Activated CD8-positive, alpha-beta T cell treated with anti-CD3 and anti-CD28 coated beads for 36 hours (primary cell): ENCODE measurements around the gene KCNMB4. TPM values are rescaled to one million over a fixed set of nuclear protein-coding genes. Genes with fewer than 3 reads are reported as not detected.

Source experiments
- ATAC-seq: fragments of 200-7000 bp; cut with Tn5 transposase; one replicate; pipeline ENCODE4 v1.10.0; 2021; ENCODE audit warnings: mild to moderate bottlenecking, moderate library complexity
- CTCF ChIA-PET: fragments of 350-600 bp; sonication (Branson Sonifier 250); formaldehyde crosslinking; loops from one replicate; lab custom pipeline; 2021; ENCODE audit warnings: antibody characterized with exemption; lab: Charles Lee
- POLR2A ChIA-PET: fragments of 350-600 bp; sonication (Branson Sonifier 250); formaldehyde crosslinking; loops from one replicate; lab custom pipeline; 2021; ENCODE audit warnings: antibody characterized with exemption; lab: Charles Lee
- DNase-seq: peaks from one replicate; pipeline ENCODE4 v3.0.0-alpha.2; 2020
- H3K27ac Mint-ChIP-seq: one replicate; pipeline ENCODE4 v1.8.0; 2021; ENCODE audit warnings: mild to moderate bottlenecking, mixed read lengths
- H3K27me3 Mint-ChIP-seq: one replicate; pipeline ENCODE4 v1.8.0; 2021; ENCODE audit warnings: mixed read lengths
- H3K36me3 Mint-ChIP-seq: one replicate; pipeline ENCODE4 v1.8.0; 2021; ENCODE audit warnings: low read depth, mixed read lengths
- H3K4me1 Mint-ChIP-seq: one replicate; pipeline ENCODE4 v1.8.0; 2021; ENCODE audit warnings: low read depth, mixed read lengths
- H3K4me3 Mint-ChIP-seq: one replicate; pipeline ENCODE4 v1.8.0; 2021; ENCODE audit warnings: mild to moderate bottlenecking, moderate library complexity, mixed read lengths
- H3K9me3 Mint-ChIP-seq: one replicate; pipeline ENCODE4 v1.8.0; 2021; ENCODE audit warnings: mixed read lengths
- CTCF ChIP-seq: fragments of 200-600 bp; IDR thresholded peaks from one replicate; pipeline ENCODE4 v1.8.0; 2022; ENCODE audit warnings: antibody characterized with exemption, mild to moderate bottlenecking
- intact Hi-C: fragments of 100-400 bp; cut with micrococcal nuclease; formaldehyde crosslinking; loops from one replicate; pipeline ENCODE4 v1.10.0; 2022
- total RNA-seq, 2 experiments: library from RNA; stranded (reverse); gene quantifications; one replicate each; pipeline ENCODE4 v1.2.3, GENCODE V29; 2021

The KCNMB4 gene
- total RNA-seq, 2 experiments from 2014 or later: 1.0 to 1.3 TPM

- DNase-seq: no peak
- CTCF ChIA-PET: interaction anchor here (0.6 kb wide), 1 partner anchor 70 kb away, joined by 3 read pairs; no protein-coding TSS in a partner anchor
- no peaks in the 10 kb centered on the region for H3K4me1 Mint-ChIP-seq
- H3K36me3 Mint-ChIP-seq: peaks cover 2% of the 10 kb centered on the region
- no peak for TF ChIP-seq CTCF
- H3K27ac Mint-ChIP-seq: no peak overlapping the region
- POLR2A ChIA-PET: no interaction called here
- no peak for ATAC-seq
- H3K9me3 Mint-ChIP-seq: no peaks in the 10 kb centered on the region
- H3K4me3 Mint-ChIP-seq: no peak overlapping the region
- H3K27me3 Mint-ChIP-seq: no peaks in the 10 kb centered on the region
- intact Hi-C loops: no loop called here
Observed at GRCh38 chr12:70402597-70402996, 36.5 kb downstream of the KCNMB4 start.

- TF ChIP-seq CTCF: no peak
- intact Hi-C loops: no loop called here
- Mint-ChIP-seq H3K4me1 (no peaks in the 10 kb centered on the region), H3K27ac (no peak overlapping the region), H3K9me3 (no peaks in the 10 kb centered on the region), H3K27me3 (no peaks in the 10 kb centered on the region), H3K36me3 (peaks cover 2% of the 10 kb centered on the region), H3K4me3 (no peak overlapping the region)
- ATAC-seq: no peak
- ChIA-PET POLR2A (no interaction called here), CTCF (no interaction called here)
- DNase-seq: no peak
Observed at GRCh38 chr12:70403826-70404225, 37.7 kb downstream of the KCNMB4 start.

- no peak overlapping the region for H3K27ac Mint-ChIP-seq
- POLR2A ChIA-PET: no interaction called here
- no peaks in the 10 kb centered on the region for H3K4me1 Mint-ChIP-seq
- intact Hi-C loops: no loop called here
- no peaks in the 10 kb centered on the region for H3K36me3 Mint-ChIP-seq
- H3K27me3 Mint-ChIP-seq: no peaks in the 10 kb centered on the region
- no peak overlapping the region for H3K4me3 Mint-ChIP-seq
- no peak for ATAC-seq
- CTCF ChIA-PET: interaction anchor here (0.5 kb wide), 1 partner anchor 762 kb away, joined by 4 read pairs; no protein-coding TSS in a partner anchor
- no peak for DNase-seq
- no peak for TF ChIP-seq CTCF
- H3K9me3 Mint-ChIP-seq: no peaks in the 10 kb centered on the region
Observed at GRCh38 chr12:70408004-70408790, 42.1 kb downstream of the KCNMB4 start.

GRCh38 chr12:70415987-70416386 lies 49.9 kb downstream of the KCNMB4 start:
- POLR2A ChIA-PET: no interaction called here
- no peak for TF ChIP-seq CTCF
- Mint-ChIP-seq H3K27ac (no peak overlapping the region), H3K36me3 (no peaks in the 10 kb centered on the region), H3K4me3 (no peak overlapping the region), H3K4me1 (peaks cover 6% of the 10 kb centered on the region), H3K27me3 (no peaks in the 10 kb centered on the region), H3K9me3 (no peaks in the 10 kb centered on the region)
- CTCF ChIA-PET: no interaction called here
- intact Hi-C loops: no loop called here
- DNase-seq (no peak), ATAC-seq (no peak)

- no peak for TF ChIP-seq CTCF
- Mint-ChIP-seq H3K4me3 (no peak overlapping the region), H3K4me1 (peaks cover 6% of the 10 kb centered on the region), H3K36me3 (no peaks in the 10 kb centered on the region), H3K27ac (no peak overlapping the region), H3K27me3 (no peaks in the 10 kb centered on the region), H3K9me3 (no peaks in the 10 kb centered on the region)
- CTCF ChIA-PET: no interaction called here
- ATAC-seq (no peak), DNase-seq (no peak)
- POLR2A ChIA-PET: no interaction called here
- intact Hi-C loops: no loop called here
Observed at GRCh38 chr12:70417121-70417520, 51.0 kb downstream of the KCNMB4 start.
